MCF 10A (cell line): Measurements from ENCODE around the gene MFSD1. TPM values are rescaled to one million over a fixed set of nuclear protein-coding genes. Genes with fewer than 3 reads are reported as not detected.

Source experiments
- BruUV-seq: library from RNA; stranded (reverse); fragments of 400-500 nt; replicated peaks from 2 replicates; lab custom pipeline; 2021; lab: Mats Ljungman, UMichigan
- CTCF ChIA-PET: fragments of 300-600 bp; sonication (Branson Sonifier 250); formaldehyde crosslinking; extraction: SDS; loops from one replicate; lab custom pipeline; 2021; ENCODE audit warnings: antibody characterized with exemption, inconsistent platforms; lab: Yijun Ruan, JAX
- POLR2A ChIA-PET: fragments of 300-600, 350-650 bp; sonication (Branson Sonifier 250); formaldehyde crosslinking; extraction: SDS; loops from one replicate; lab custom pipeline; 2020; ENCODE audit warnings: antibody characterized with exemption, inconsistent platforms; lab: Yijun Ruan, JAX
- DNase-seq: peaks from one replicate; pipeline ENCODE4 v3.0.0-alpha.2; 2018; ENCODE audit not compliant: unreplicated experiment
- H3K27ac Mint-ChIP-seq: one replicate; pipeline ENCODE4 v1.8.0; 2022; ENCODE audit warnings: mild to moderate bottlenecking, low read depth, mixed read lengths; ENCODE audit not compliant: unreplicated experiment
- H3K27me3 Mint-ChIP-seq: one replicate; pipeline ENCODE4 v1.8.0; 2022; ENCODE audit warnings: mixed read lengths; ENCODE audit not compliant: insufficient read depth, unreplicated experiment
- H3K36me3 Mint-ChIP-seq: one replicate; pipeline ENCODE4 v1.8.0; 2022; ENCODE audit warnings: mild to moderate bottlenecking, moderate library complexity, mixed read lengths; ENCODE audit not compliant: insufficient read depth, unreplicated experiment
- H3K4me1 Mint-ChIP-seq: one replicate; pipeline ENCODE4 v1.8.0; 2022; ENCODE audit warnings: mixed read lengths; ENCODE audit not compliant: insufficient read depth, unreplicated experiment
- H3K4me3 Mint-ChIP-seq: one replicate; pipeline ENCODE4 v1.8.0; 2022; ENCODE audit warnings: mild to moderate bottlenecking, moderate library complexity, mixed read lengths; ENCODE audit not compliant: unreplicated experiment
- H3K9me3 Mint-ChIP-seq: one replicate; pipeline ENCODE4 v1.8.0; 2022; ENCODE audit warnings: mixed read lengths; ENCODE audit not compliant: unreplicated experiment
- CTCF ChIP-seq: fragments of 200-600 bp; IDR thresholded peaks from one replicate; pipeline ENCODE4 v1.8.0; 2022; ENCODE audit warnings: antibody characterized with exemption, mild to moderate bottlenecking; ENCODE audit not compliant: unreplicated experiment
- intact Hi-C: fragments of 100-400 bp; cut with micrococcal nuclease; formaldehyde crosslinking; loops from 2 replicates; pipeline ENCODE4 v1.14.1; 2022
- total RNA-seq: library from RNA; stranded (reverse); gene quantifications from 2 replicates; pipeline ENCODE4 v1.2.3, GENCODE V29; 2022

MFSD1 gene
- total RNA-seq, 1 experiment from 2014 or later: 28.9 TPM

- peaks cover 63% of the 10 kb centered on the region for H3K36me3 Mint-ChIP-seq
- no peaks in the 10 kb centered on the region for H3K9me3 Mint-ChIP-seq
- TF ChIP-seq CTCF: no peak
- no peaks in the 10 kb centered on the region for H3K27me3 Mint-ChIP-seq
- CTCF ChIA-PET: no interaction called here
- POLR2A ChIA-PET: no interaction called here
- intact Hi-C loops: no loop called here
- no peak overlapping the region for H3K4me3 Mint-ChIP-seq
- DNase-seq: no peak
- H3K4me1 Mint-ChIP-seq: no peaks in the 10 kb centered on the region
- H3K27ac Mint-ChIP-seq: no peak overlapping the region
- no TSS peak for BruUV-seq
These were observed 21.6 kb downstream of the MFSD1 start for GRCh38 chr3:158823426-158823825.

- no peak for DNase-seq
- TF ChIP-seq CTCF: no peak
- H3K27me3 Mint-ChIP-seq: no peaks in the 10 kb centered on the region
- no peaks in the 10 kb centered on the region for H3K4me1 Mint-ChIP-seq
- H3K27ac Mint-ChIP-seq: no peak overlapping the region
- peaks cover 61% of the 10 kb centered on the region for H3K36me3 Mint-ChIP-seq
- no TSS peak for BruUV-seq
- H3K9me3 Mint-ChIP-seq: no peaks in the 10 kb centered on the region
- CTCF ChIA-PET: interaction anchor here (0.7 kb wide), 1 partner anchor 379 kb away, joined by 3 read pairs; no protein-coding TSS in a partner anchor
- POLR2A ChIA-PET: no interaction called here
- no peak overlapping the region for H3K4me3 Mint-ChIP-seq
- intact Hi-C loops: no loop called here
These were observed 25.9 kb downstream of the MFSD1 start for GRCh38 chr3:158827773-158828172.

GRCh38 chr3:158830391-158830790 is 28.5 kb downstream of the MFSD1 start:
- H3K27me3 Mint-ChIP-seq: no peaks in the 10 kb centered on the region
- CTCF ChIA-PET: interaction anchor here (1.0 to 2.6 kb wide), 2 partner anchors 15 to 178 kb away, joined by 4 to 14 read pairs; no protein-coding TSS in a partner anchor
- TF ChIP-seq CTCF: no peak
- POLR2A ChIA-PET: interaction anchor here (0.5 kb wide), 1 partner anchor 807 kb away, joined by 4 read pairs; no protein-coding TSS in a partner anchor
- no peaks in the 10 kb centered on the region for H3K4me1 Mint-ChIP-seq
- peak; percentile 27 for DNase-seq
- no peak overlapping the region for H3K27ac Mint-ChIP-seq
- no peak overlapping the region for H3K4me3 Mint-ChIP-seq
- BruUV-seq: no TSS peak
- no peaks in the 10 kb centered on the region for H3K9me3 Mint-ChIP-seq
- intact Hi-C loops: no loop called here
- peaks cover 48% of the 10 kb centered on the region for H3K36me3 Mint-ChIP-seq

GRCh38 chr3:158831861-158832260 is 30.0 kb downstream of the MFSD1 start:
- H3K27me3 Mint-ChIP-seq: no peaks in the 10 kb centered on the region
- DNase-seq: no peak
- H3K4me3 Mint-ChIP-seq: no peak overlapping the region
- H3K4me1 Mint-ChIP-seq: no peaks in the 10 kb centered on the region
- POLR2A ChIA-PET: no interaction called here
- CTCF ChIA-PET: interaction anchor here (0.6 to 2.6 kb wide), 4 partner anchors 14 to 1876 kb away, joined by 3 to 14 read pairs (median 4); no protein-coding TSS in a partner anchor
- intact Hi-C loops: no loop called here
- H3K36me3 Mint-ChIP-seq: peaks cover 46% of the 10 kb centered on the region
- H3K27ac Mint-ChIP-seq: no peak overlapping the region
- no TSS peak for BruUV-seq
- H3K9me3 Mint-ChIP-seq: no peaks in the 10 kb centered on the region
- TF ChIP-seq CTCF: no peak
